A549 (cell line): ENCODE measurements around the gene MBD1. TPM values are rescaled to one million over a fixed set of nuclear protein-coding genes. Genes with fewer than 3 reads are reported as not detected.

Experiments used
- ATAC-seq, 2 experiments: fragments of 200-7000 bp in 1 of 2; fragments of >200 bp in 1 of 2; cut with Nextera tagmentation in 1 of 2; cut with Tn5 transposase in 1 of 2; 3 replicates each; pipeline versions ENCODE4 v1.8.0 to v1.9.1; 2018 to 2020; ENCODE audit warnings: mild to moderate bottlenecking in 1 of 2, moderate library complexity in 1 of 2
- CTCF ChIA-PET: fragments of 300-600 bp; sonication (Branson Sonifier 250); formaldehyde crosslinking; extraction: SDS; loops from one replicate; lab custom pipeline; 2021; ENCODE audit warnings: antibody characterized with exemption, inconsistent platforms; lab: Yijun Ruan, JAX
- POLR2A ChIA-PET: fragments of 350-600 bp; formaldehyde crosslinking; extraction: SDS; loops from one replicate; lab custom pipeline; 2021; ENCODE audit warnings: antibody characterized with exemption, inconsistent platforms; lab: Yijun Ruan, JAX
- DNase-seq, 2 experiments: peaks; one replicate each; pipeline versions ENCODE4 v3.0.0 to v3.0.0-alpha.2; 2011 to 2016; ENCODE audit warnings: low read depth in 1 of 2, low spot score in 1 of 2
- FAIRE-seq: peaks from 2 replicates; lab custom pipeline; 2011; peaks lifted over from hg19 to GRCh38; lab: Jason Lieb, UNC
- H3K27ac ChIP-seq, 2 experiments: fragments of >200 bp; sonication (Bioruptor Twin); formaldehyde crosslinking; 3 replicates each; pipeline ENCODE4 v1.5.1; 2016 to 2017
- H3K4me1 ChIP-seq: fragments of >200 bp; sonication (Bioruptor Twin); formaldehyde crosslinking; 3 replicates; pipeline ENCODE4 v1.6.1; 2016
- H3K4me2 ChIP-seq: fragments of >200 bp; sonication (Bioruptor Twin); formaldehyde crosslinking; 3 replicates; pipeline ENCODE4 v1.6.1; 2016
- H3K4me3 ChIP-seq: fragments of >200 bp; sonication (Bioruptor Twin); formaldehyde crosslinking; 3 replicates; pipeline ENCODE4 v1.5.1; 2016
- H3K9me3 ChIP-seq: fragments of >200 bp; sonication (Bioruptor Twin); formaldehyde crosslinking; 3 replicates; pipeline ENCODE4 v1.6.1; 2016
- CEBPB ChIP-seq, 2 experiments: fragments of >200 bp in 1 of 2; sonication (Bioruptor Twin) in 1 of 2; formaldehyde crosslinking in 1 of 2; IDR thresholded peaks; 2 replicates each; pipeline ENCODE4 v1.6.1; 2012 to 2016
- CHD2 ChIP-seq: fragments of 150-350 bp; IDR thresholded peaks from 2 replicates; pipeline ENCODE4 v1.6.1; 2014; ENCODE audit warnings: low read length; ENCODE audit not compliant: partially characterized antibody
- EHF ChIP-seq: fragments of 250-450 bp; sonication (Bioruptor Pico); IDR thresholded peaks from 2 replicates; pipeline ENCODE4 v1.5.0; 2020; ENCODE audit warnings: mild to moderate bottlenecking
- GATA3 ChIP-seq: IDR thresholded peaks from 2 replicates; pipeline ENCODE4 v1.6.1; 2012; ENCODE audit warnings: borderline replicate concordance
- HDAC2 ChIP-seq: fragments of 200-600 bp; sonication (generic); IDR thresholded peaks from 2 replicates; pipeline ENCODE4 v1.6.1; 2016
- HEYL ChIP-seq: fragments of 250-450 bp; sonication (Bioruptor Pico); IDR thresholded peaks from 2 replicates; pipeline ENCODE4 v1.8.0; 2021; ENCODE audit warnings: mild to moderate bottlenecking, moderate library complexity
- HOXA7 ChIP-seq: fragments of 250-450 bp; sonication (Bioruptor Pico); IDR thresholded peaks from 2 replicates; pipeline ENCODE4 v1.5.0; 2020; ENCODE audit warnings: mild to moderate bottlenecking, moderate library complexity
- HOXB5 ChIP-seq: fragments of 250-450 bp; sonication (Bioruptor Pico); IDR thresholded peaks from 2 replicates; pipeline ENCODE4 v1.5.0; 2020; ENCODE audit warnings: mild to moderate bottlenecking, moderate library complexity
- JUN ChIP-seq, 2 experiments: fragments of >200 bp; sonication (Bioruptor Twin); formaldehyde crosslinking; IDR thresholded peaks; 2 replicates in 1 of 2; 3 replicates in 1 of 2; pipeline ENCODE4 v1.6.1; 2016 to 2017
- JUNB ChIP-seq: fragments of >200 bp; sonication (Bioruptor Twin); formaldehyde crosslinking; IDR thresholded peaks from 2 replicates; pipeline ENCODE4 v1.6.1; 2016
- MAFK ChIP-seq: fragments of 450-650 bp; IDR thresholded peaks from 2 replicates; pipeline ENCODE4 v1.6.1; 2014; ENCODE audit not compliant: partially characterized antibody
- MAX ChIP-seq: IDR thresholded peaks from 2 replicates; pipeline ENCODE4 v1.6.1; 2012
- MYC ChIP-seq: IDR thresholded peaks from 2 replicates; pipeline ENCODE4 v1.6.1; 2012; ENCODE audit warnings: mild to moderate bottlenecking, inconsistent platforms, low read length, improper control_type of control experiment, borderline replicate concordance
- NR3C1 ChIP-seq: fragments of >200 bp; sonication (Bioruptor Twin); formaldehyde crosslinking; IDR thresholded peaks from 3 replicates; pipeline ENCODE4 v1.6.1; 2017
- PBX3 ChIP-seq: IDR thresholded peaks from 2 replicates; pipeline ENCODE4 v1.6.1; 2012
- PHF8 ChIP-seq: fragments of 200-600 bp; sonication (generic); IDR thresholded peaks from 2 replicates; pipeline ENCODE4 v1.6.1; 2016; ENCODE audit warnings: low read depth, mild to moderate bottlenecking, antibody characterized with exemption, moderate library complexity, borderline replicate concordance
- POLR2AphosphoS2 ChIP-seq: conservative IDR thresholded peaks from 2 replicates; pipeline ENCODE4 v1.6.1; 2012; ENCODE audit warnings: low read length, improper control_type of control experiment, inconsistent platforms
- RARB ChIP-seq: fragments of 250-450 bp; sonication (Bioruptor Pico); IDR thresholded peaks from 2 replicates; pipeline ENCODE4 v1.8.0; 2021; ENCODE audit warnings: mild to moderate bottlenecking, moderate library complexity
- SMC3 ChIP-seq: fragments of >200 bp; sonication (Bioruptor Twin); formaldehyde crosslinking; IDR thresholded peaks from 3 replicates; pipeline ENCODE4 v1.6.1; 2018; ENCODE audit warnings: inconsistent platforms
- SREBF2 ChIP-seq: fragments of 450-650 bp; IDR thresholded peaks from 2 replicates; pipeline ENCODE4 v1.6.1; 2014; ENCODE audit warnings: mild to moderate bottlenecking, moderate library complexity
- TFCP2L1 ChIP-seq: fragments of 250-450 bp; sonication (Bioruptor Pico); IDR thresholded peaks from 2 replicates; pipeline ENCODE4 v1.5.0; 2021; ENCODE audit warnings: mild to moderate bottlenecking
- ZC3H11A ChIP-seq: fragments of 450-650 bp; IDR thresholded peaks from 2 replicates; pipeline ENCODE4 v1.6.1; 2014; ENCODE audit warnings: antibody characterized with exemption, mild to moderate bottlenecking
- ZNF302 ChIP-seq: fragments of 250-450 bp; sonication (Bioruptor Pico); IDR thresholded peaks from 2 replicates; pipeline ENCODE4 v1.9.0; 2021; ENCODE audit warnings: inconsistent platforms, mild to moderate bottlenecking, moderate library complexity
- WGBS: methylation state at CpG from one replicate; pipeline ENCODE4 v1.1.6; 2017; ENCODE audit errors: missing lambda C conversion rate; 5-methylcytosine and 5-hydroxymethylcytosine counted together
- polyA plus RNA-seq, 4 experiments: library from polyadenylated mRNA; depleted of rRNA in 3 of 4; stranded (reverse); fragments of >200 nt; fragmentation: RNase III in 1 of 4; extraction: RNeasy Plus Mini Kit Qiagen cat#74134 plus additional on column Dnase treatment in 1 of 4; gene quantifications; 2 replicates in 3 of 4; 3 replicates in 1 of 4; pipeline ENCODE4 v1.2.3, GENCODE V29; 2011 to 2017
- TF ChIP-seq, protein P1 (sequence below): fragments of >200 bp; sonication (Bioruptor Twin); formaldehyde crosslinking; IDR thresholded peaks from 3 replicates; pipeline ENCODE4 v1.6.1; 2016
- TF ChIP-seq, protein P2 (sequence below): fragments of 150-350 bp; IDR thresholded peaks from 2 replicates; pipeline ENCODE4 v1.6.1; 2014; ENCODE audit warnings: low read depth, mild to moderate bottlenecking, low read length

MBD1 gene
- polyA plus RNA-seq, 2 of the 4 experiments (the other 2 are of a cell fraction), result 27.9 to 28.6 TPM

- TF ChIP-seq JUNB, result no peak
Observed at GRCh38 chr18:50330176-50330575, 48.9 kb upstream of the MBD1 start (continued).

DNA sequence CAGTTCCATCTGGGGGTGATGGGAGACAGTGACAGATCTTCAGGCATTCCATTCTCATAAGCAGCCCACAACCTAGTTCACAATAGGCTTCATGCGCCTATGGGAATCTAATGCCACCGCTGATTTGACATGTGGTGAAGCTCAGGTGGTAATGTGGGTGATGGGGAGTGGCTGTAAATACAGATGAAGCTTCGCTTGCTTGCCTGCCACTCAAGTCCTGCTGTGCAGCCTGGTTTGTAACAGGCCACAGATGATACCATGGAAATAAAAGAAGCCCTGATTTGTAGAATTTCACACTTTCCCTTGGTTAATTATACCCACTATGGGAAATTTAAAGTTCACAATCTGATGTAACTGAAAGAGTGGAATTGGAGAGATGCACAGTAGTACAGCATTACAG is 46.7 kb upstream of the MBD1 start:
- CTCF ChIA-PET, result no interaction called here
- ATAC-seq (no peak), FAIRE-seq (no peak), DNase-seq (no peak)
- TF ChIP-seq ZNF302, result no peak
- TF ChIP-seq TFCP2L1 (CRISPR knock-in tag), result no peak
- TF ChIP-seq GATA3, result no peak
- no peak for TF ChIP-seq MAFK
- TF ChIP-seq PBX3, result no peak
- no peak for TF ChIP-seq MAX
- no peak for TF ChIP-seq SMC3
- no peak for TF ChIP-seq EHF
- TF ChIP-seq HEYL (CRISPR knock-in tag), result no peak
- TF ChIP-seq HOXA7 (CRISPR knock-in tag), result no peak
- TF ChIP-seq CHD2, result no peak
- no peak for TF ChIP-seq HDAC2
- TF ChIP-seq HOXB5 (CRISPR knock-in tag), result no peak
- TF ChIP-seq ZC3H11A, result no peak
- no peak for TF ChIP-seq SREBF2
- TF ChIP-seq JUN (IDR thresholded peaks at IDR 0.05), result no peak
- TF ChIP-seq, protein P1, sequence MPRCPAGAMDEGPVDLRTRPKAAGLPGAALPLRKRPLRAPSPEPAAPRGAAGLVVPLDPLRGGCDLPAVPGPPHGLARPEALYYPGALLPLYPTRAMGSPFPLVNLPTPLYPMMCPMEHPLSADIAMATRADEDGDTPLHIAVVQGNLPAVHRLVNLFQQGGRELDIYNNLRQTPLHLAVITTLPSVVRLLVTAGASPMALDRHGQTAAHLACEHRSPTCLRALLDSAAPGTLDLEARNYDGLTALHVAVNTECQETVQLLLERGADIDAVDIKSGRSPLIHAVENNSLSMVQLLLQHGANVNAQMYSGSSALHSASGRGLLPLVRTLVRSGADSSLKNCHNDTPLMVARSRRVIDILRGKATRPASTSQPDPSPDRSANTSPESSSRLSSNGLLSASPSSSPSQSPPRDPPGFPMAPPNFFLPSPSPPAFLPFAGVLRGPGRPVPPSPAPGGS, result no peak
- WGBS, result 22% methylated on average over 3 of the region's 3 CpGs
- POLR2A ChIA-PET, result no interaction called here
- Histone ChIP-seq H3K4me2 (no peak overlapping the region), H3K9me3 (no peaks in the 10 kb centered on the region), H3K27ac (no peak overlapping the region), H3K4me1 (no peaks in the 10 kb centered on the region), H3K4me3 (no peak overlapping the region)

- no peak overlapping the region for H3K4me2 ChIP-seq
- H3K4me1 ChIP-seq, result no peaks in the 10 kb centered on the region
- H3K9me3 ChIP-seq, result no peaks in the 10 kb centered on the region
- H3K27ac ChIP-seq, result no peak overlapping the region
- ChIA-PET POLR2A (no interaction called here), CTCF (no interaction called here)
- ATAC-seq (no peak), DNase-seq (no peak), FAIRE-seq (no peak)
- TF ChIP-seq CEBPB (IDR thresholded peaks at IDR 0.05) (no peak), PHF8 (no peak), NR3C1 (no peak), POLR2AphosphoS2 (no peak), MYC (no peak), RARB (no peak)
- TF ChIP-seq, protein P2, sequence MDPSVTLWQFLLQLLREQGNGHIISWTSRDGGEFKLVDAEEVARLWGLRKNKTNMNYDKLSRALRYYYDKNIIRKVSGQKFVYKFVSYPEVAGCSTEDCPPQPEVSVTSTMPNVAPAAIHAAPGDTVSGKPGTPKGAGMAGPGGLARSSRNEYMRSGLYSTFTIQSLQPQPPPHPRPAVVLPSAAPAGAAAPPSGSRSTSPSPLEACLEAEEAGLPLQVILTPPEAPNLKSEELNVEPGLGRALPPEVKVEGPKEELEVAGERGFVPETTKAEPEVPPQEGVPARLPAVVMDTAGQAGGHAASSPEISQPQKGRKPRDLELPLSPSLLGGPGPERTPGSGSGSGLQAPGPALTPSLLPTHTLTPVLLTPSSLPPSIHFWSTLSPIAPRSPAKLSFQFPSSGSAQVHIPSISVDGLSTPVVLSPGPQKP, result no peak
- no peak overlapping the region for H3K4me3 ChIP-seq
- 50% methylated on average over 5 of the region's 5 CpGs for WGBS
Observed at GRCh38 chr18:50320719-50321118, 39.4 kb upstream of the MBD1 start.
